ENCODE data around the gene GFOD1. TPM values are rescaled to one million over a fixed set of nuclear protein-coding genes. Genes with fewer than 3 reads are reported as not detected.
A peak's percentile ranks its signal among the peaks of the same experiment; 100 is the strongest.

Gene GFOD1
- total RNA-seq, 1 donor from 2014 or later, result 2.2 TPM

DNA sequence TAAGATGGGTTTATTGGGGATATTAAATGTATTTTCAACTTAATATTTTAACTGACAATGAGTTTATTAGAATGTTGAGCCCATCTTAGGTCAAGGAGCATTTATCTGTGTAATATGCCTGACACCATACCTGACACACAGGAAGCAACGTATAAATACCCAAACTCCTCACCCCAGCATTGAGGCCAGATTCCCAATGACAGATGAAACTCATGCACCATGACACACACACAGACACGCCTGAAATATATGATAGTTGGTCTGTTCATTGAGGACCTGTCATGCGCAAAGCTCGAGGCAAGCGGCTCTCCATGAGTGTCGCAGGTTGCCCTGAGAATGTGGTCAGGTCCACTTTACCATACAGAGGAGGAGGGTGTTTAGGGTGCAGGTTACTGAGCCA, 64.1 kb downstream of the GFOD1 start:
- no peak for DNase-seq (ENCODE audit: low read depth)
- H3K4me3 ChIP-seq (ENCODE audit: low read depth, low read length), result no peak overlapping the region
- TF ChIP-seq, protein P1, sequence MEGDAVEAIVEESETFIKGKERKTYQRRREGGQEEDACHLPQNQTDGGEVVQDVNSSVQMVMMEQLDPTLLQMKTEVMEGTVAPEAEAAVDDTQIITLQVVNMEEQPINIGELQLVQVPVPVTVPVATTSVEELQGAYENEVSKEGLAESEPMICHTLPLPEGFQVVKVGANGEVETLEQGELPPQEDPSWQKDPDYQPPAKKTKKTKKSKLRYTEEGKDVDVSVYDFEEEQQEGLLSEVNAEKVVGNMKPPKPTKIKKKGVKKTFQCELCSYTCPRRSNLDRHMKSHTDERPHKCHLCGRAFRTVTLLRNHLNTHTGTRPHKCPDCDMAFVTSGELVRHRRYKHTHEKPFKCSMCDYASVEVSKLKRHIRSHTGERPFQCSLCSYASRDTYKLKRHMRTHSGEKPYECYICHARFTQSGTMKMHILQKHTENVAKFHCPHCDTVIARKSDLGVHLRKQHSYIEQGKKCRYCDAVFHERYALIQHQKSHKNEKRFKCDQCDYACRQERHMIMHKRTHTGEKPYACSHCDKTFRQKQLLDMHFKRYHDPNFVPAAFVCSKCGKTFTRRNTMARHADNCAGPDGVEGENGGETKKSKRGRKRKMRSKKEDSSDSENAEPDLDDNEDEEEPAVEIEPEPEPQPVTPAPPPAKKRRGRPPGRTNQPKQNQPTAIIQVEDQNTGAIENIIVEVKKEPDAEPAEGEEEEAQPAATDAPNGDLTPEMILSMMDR (conservative IDR thresholded peaks at IDR 0.05; ENCODE audit: low read depth, low read length), result no peak

DNA sequence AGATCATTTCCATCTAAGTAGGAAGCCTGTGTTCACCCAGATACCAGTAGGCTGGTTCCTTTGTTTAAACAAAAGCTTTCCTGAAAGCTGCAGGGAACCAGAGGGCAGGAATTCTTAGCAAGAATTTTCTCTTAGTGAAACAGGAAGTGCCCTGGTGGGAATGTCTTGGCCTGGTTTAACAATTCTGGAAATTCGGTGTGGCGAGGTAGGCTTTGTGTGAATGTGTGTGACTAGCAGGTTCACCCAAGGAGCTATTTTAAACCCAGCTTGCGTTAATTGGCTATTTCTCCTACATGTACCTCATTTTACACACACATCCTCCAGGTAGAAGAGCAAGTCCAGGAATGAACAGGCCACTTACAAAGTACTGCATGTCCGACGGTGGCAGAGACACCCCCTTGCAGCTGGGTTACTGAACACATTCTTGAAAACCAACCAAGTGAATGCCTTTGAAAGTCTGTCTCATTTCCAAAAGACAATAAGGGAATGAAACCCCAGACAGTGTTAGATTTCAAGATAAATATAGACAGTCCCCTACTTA, 64.6 kb downstream of the GFOD1 start:
- TF ChIP-seq, protein P1 (conservative IDR thresholded peaks at IDR 0.05; ENCODE audit: low read depth, low read length), result no peak
- DNase-seq (ENCODE audit: low read depth), result no peak
- H3K4me3 ChIP-seq (ENCODE audit: low read depth, low read length), result peak overlapping the region; percentile 11

DNA sequence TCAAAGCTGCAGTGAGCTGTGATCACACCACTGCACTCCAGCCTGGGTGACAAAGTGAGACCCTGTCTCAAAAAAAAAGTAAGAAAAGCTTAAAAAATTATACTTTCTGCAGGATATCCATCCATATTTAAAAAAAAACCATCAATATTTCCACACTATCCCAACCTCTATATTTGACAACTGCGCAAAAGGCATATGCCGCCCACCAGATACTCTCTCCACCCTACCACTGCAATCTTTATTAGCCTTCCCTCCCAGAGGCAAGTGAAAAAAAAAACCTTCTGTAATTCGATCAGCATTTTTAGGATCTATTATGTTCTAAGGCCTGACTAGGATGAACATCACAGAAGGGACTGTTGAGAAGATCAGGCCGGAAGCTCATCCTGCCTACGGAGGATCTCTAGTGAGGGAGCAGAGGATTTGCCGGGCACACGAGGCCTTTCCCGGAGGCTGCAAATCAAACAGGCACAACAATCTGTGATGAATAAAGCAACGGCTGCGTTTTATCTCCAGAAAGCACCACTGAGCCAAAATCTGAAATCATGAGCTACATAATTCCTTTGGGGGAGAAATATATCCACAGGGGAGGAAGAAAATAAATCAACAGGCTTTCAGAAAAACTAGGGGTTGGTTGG, 65.9 kb downstream of the GFOD1 start:
- no peak overlapping the region for H3K4me3 ChIP-seq (ENCODE audit: low read depth, low read length)
- TF ChIP-seq, protein P1 (conservative IDR thresholded peaks at IDR 0.05; ENCODE audit: low read depth, low read length), result no peak
- no peak for DNase-seq (ENCODE audit: low read depth)

DNA sequence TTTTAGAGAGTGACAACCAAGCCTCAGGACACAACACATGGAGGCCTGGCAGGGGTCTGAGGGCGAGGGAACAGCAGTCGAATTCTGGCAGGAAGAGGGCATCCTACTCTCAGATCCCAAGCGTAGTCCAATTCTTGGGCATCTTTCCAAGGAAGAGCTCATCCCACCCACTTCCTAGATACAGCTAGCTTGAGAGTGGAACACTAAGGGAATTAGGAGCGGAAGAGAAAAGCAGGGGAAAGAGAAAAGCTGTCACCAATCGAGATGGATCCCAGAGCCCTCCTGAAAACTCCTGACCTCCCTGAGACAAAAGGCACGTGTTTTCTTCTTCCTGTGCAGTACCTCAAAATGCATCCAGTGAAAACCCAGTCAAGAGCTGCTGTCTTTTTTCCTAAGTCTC, 67.1 kb downstream of the GFOD1 start:
- no peak for DNase-seq (ENCODE audit: low read depth)
- H3K4me3 ChIP-seq (ENCODE audit: low read depth, low read length), result no peak overlapping the region
- TF ChIP-seq, protein P1 (conservative IDR thresholded peaks at IDR 0.05; ENCODE audit: low read depth, low read length), result no peak

DNA sequence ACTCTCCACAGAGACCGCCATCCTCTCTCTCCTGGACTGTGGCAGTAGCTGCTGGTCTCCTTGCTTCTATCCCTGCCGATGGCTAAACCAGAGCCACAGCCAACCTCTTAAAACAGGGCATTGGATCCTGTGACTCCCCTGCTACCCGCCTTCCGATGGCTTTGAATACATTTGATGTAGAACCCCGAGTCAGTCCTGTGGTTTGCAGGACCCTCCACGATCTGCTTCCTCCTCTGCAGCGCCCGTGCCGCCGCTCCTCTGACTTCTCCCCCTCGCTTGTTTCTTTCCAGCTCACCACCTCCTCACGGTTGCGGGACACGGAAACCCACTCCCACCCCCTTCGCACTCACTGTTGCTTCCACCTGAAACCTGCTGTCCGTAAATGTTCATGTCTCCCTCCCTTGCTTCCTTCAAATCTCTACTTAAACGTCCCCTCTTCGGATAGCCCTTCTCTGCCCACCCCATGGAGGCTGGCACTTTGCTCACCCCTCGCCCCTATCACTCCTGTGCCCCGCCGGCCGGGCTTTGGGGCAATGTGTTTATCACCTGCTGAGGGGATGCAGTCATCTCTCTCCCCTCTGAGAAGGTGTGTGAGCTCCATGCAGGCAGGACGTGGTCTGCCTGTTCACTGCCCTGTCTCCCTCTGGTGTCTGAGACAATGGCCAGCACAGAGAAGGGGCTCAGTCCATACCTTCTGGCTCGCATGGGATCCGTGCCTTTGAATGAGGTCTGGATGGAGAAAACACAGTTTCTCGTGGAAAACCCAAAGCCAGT, 67.8 kb downstream of the GFOD1 start:
- DNase-seq (ENCODE audit: low read depth), result no peak
- TF ChIP-seq, protein P1 (conservative IDR thresholded peaks at IDR 0.05; ENCODE audit: low read depth, low read length), result no peak
- H3K4me3 ChIP-seq (ENCODE audit: low read depth, low read length), result no peak overlapping the region

DNA sequence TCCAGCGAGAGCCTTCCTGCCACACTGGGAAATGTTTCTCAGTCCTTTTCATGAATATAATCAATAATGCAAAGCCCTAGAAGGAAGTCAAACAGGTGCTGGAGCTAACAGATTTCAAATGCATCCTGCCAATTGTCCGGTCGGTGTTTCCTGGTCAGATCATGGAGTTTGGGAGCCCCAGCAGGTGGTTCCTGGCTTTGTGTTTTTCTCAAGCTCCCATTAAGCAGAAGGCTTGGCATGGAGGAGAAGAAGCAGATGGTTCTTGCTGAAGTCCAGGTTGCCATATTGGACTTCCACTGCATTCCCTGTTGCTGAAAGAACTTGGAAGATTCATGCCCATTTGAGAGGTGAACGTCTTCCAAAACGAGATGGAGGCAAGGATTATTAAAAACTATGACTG, 68.6 kb downstream of the GFOD1 start:
- TF ChIP-seq, protein P1 (conservative IDR thresholded peaks at IDR 0.05; ENCODE audit: low read depth, low read length), result no peak
- H3K4me3 ChIP-seq (ENCODE audit: low read depth, low read length), result no peak overlapping the region
- no peak for DNase-seq (ENCODE audit: low read depth)
